SH-SY5Y (cell line): ENCODE results near the gene PCBP1.
A peak's percentile ranks its signal among the peaks of the same experiment; 100 is the strongest.

Experiments used
- GATA2 ChIP-seq: IDR thresholded peaks from 2 replicates; pipeline ENCODE4 v1.6.1; 2011; ENCODE audit warnings: mild to moderate bottlenecking, low read depth, low read length
- GATA3 ChIP-seq: IDR thresholded peaks from 2 replicates; pipeline ENCODE4 v1.6.1; 2011; ENCODE audit warnings: low read depth, mild to moderate bottlenecking, low read length, moderate library complexity

PCBP1 gene

GRCh38 chr2:70103531-70104061, 16.3 kb downstream of the PCBP1 start:
- no peak for TF ChIP-seq GATA2
- TF ChIP-seq GATA3: no peak

GRCh38 chr2:70104231-70105111, 17.2 kb downstream of the PCBP1 start:
- no peak for TF ChIP-seq GATA2
- no peak for TF ChIP-seq GATA3

- TF ChIP-seq GATA2 (peak; percentile 43; the same call in 1 of the 2 replicates), GATA3 (no peak)
These were observed 24.7 kb downstream of the PCBP1 start for GRCh38 chr2:70111752-70112591.

- TF ChIP-seq GATA2 (no peak), GATA3 (no peak)
These were observed 26.2 kb downstream of the PCBP1 start for GRCh38 chr2:70113359-70114070.

- no peak for TF ChIP-seq GATA3
- TF ChIP-seq GATA2: no peak
These were observed 28.6 kb downstream of the PCBP1 start for GRCh38 chr2:70115646-70116442.

GRCh38 chr2:70116936-70117552, 29.8 kb downstream of the PCBP1 start:
- TF ChIP-seq GATA3 (no peak), GATA2 (no peak)

- TF ChIP-seq GATA3 (no peak), GATA2 (no peak)
These were observed 31.6 kb downstream of the PCBP1 start for GRCh38 chr2:70118798-70119454.

GRCh38 chr2:70121627-70122372, 34.5 kb downstream of the PCBP1 start:
- TF ChIP-seq GATA3 (no peak), GATA2 (no peak)

- TF ChIP-seq GATA2: no peak
- no peak for TF ChIP-seq GATA3
These were observed 35.2 kb downstream of the PCBP1 start for GRCh38 chr2:70122470-70122869.

- TF ChIP-seq GATA3 (no peak), GATA2 (no peak)
These were observed 36.0 kb downstream of the PCBP1 start for GRCh38 chr2:70123051-70123828.

- TF ChIP-seq GATA3 (no peak), GATA2 (no peak)
These were observed 36.5 kb downstream of the PCBP1 start for GRCh38 chr2:70123829-70124116.

- TF ChIP-seq GATA2 (no peak), GATA3 (no peak)
These were observed 37.8 kb downstream of the PCBP1 start for GRCh38 chr2:70124983-70125480.
